Right lung (tissue), 5 donors: ENCODE results near the gene MEIOB. TPM values are rescaled to one million over a fixed set of nuclear protein-coding genes. Genes with fewer than 3 reads are reported as not detected.
A peak's percentile ranks its signal among the peaks of the same experiment; 100 is the strongest.
"Not testable (repeated sequence)": the region's sequence is repeated elsewhere in the genome, so short reads cannot be mapped to it uniquely, and the experiment has no call there.

Source experiments
- DNase-seq, 2 donors: peaks; one replicate each; pipeline ENCODE4 v3.0.0-alpha.2; 2013
- polyA plus RNA-seq, 5 donors: library from polyadenylated mRNA; unstranded; fragments of 120-200 nt; gene quantifications; one replicate each; pipeline versions ENCODE4 v1.2.1 to v1.2.3, GENCODE V29; 2013; ENCODE audit warnings: inconsistent platforms in 1 of 5, low replicate concordance in 1 of 5; ENCODE audit not compliant: insufficient read length in 5 of 5, insufficient read depth in 1 of 5

Gene MEIOB
- polyA plus RNA-seq, 5 donors = 0.23 to 0.86 (median 0.51) TPM

GRCh38 chr16:1815461-1815860 is 56.5 kb downstream of the MEIOB start:
- DNase-seq = no peak

- peak; percentile 76 to 81 for DNase-seq
Observed at GRCh38 chr16:1812732-1813163, 59.2 kb downstream of the MEIOB start.

- DNase-seq = no peak
Observed at GRCh38 chr16:1810536-1810935, 61.4 kb downstream of the MEIOB start.

- no peak for DNase-seq
Observed at GRCh38 chr16:1810106-1810505, 61.9 kb downstream of the MEIOB start.

- no peak for DNase-seq
Observed at GRCh38 chr16:1809281-1809801, 62.6 kb downstream of the MEIOB start.

- DNase-seq = no peak
Observed at GRCh38 chr16:1808691-1809090, 63.3 kb downstream of the MEIOB start.

GRCh38 chr16:1807626-1808025 is 64.3 kb downstream of the MEIOB start:
- no peak for DNase-seq

GRCh38 chr16:1800701-1801100 is 71.3 kb downstream of the MEIOB start:
- DNase-seq = no peak

- not testable (repeated sequence) for DNase-seq
Observed at GRCh38 chr16:1799263-1799662, 72.7 kb downstream of the MEIOB start.

GRCh38 chr16:1794908-1795666 is 76.9 kb downstream of the MEIOB start:
- no peak for DNase-seq

GRCh38 chr16:1794221-1794871 is 77.6 kb downstream of the MEIOB start:
- DNase-seq = no peak

GRCh38 chr16:1793578-1794220 is 78.3 kb downstream of the MEIOB start, which contains the start of gene IGFALS:
TSS of gene IGFALS (minus strand) at chr16:1793705. CDS start at chr16:1793652, 53 bp downstream.
- no peak for DNase-seq

GRCh38 chr16:1792836-1793577 is 79.0 kb downstream of the MEIOB start:
- no peak for DNase-seq

- DNase-seq = no peak
Observed at GRCh38 chr16:1791943-1792812, 79.8 kb downstream of the MEIOB start.

GRCh38 chr16:1791256-1791942 is 80.6 kb downstream of the MEIOB start:
- no peak for DNase-seq

GRCh38 chr16:1790611-1791255 is 81.2 kb downstream of the MEIOB start:
- no peak for DNase-seq

- DNase-seq = no peak
Observed at GRCh38 chr16:1790261-1790610, 81.7 kb downstream of the MEIOB start.

GRCh38 chr16:1789643-1790045 is 82.3 kb downstream of the MEIOB start:
- no peak for DNase-seq

- DNase-seq = no peak
Observed at GRCh38 chr16:1788708-1789100, 83.3 kb downstream of the MEIOB start.
